Loucy (cell line): ENCODE measurements around the gene GGACT.

Source experiments
- EZH2phosphoT487 ChIP-seq: fragments of 200-600 bp; IDR thresholded peaks from 2 replicates; pipeline ENCODE4 v1.6.1; 2018; ENCODE audit warnings: antibody characterized with exemption, mild to moderate bottlenecking, moderate library complexity, borderline replicate concordance
- TF ChIP-seq, protein P1 (sequence below): fragments of 200-600 bp; sonication (generic); conservative IDR thresholded peaks from 2 replicates; pipeline ENCODE4 v1.5.1; 2014; ENCODE audit warnings: mild to moderate bottlenecking, antibody characterized with exemption, low read length

DNA sequence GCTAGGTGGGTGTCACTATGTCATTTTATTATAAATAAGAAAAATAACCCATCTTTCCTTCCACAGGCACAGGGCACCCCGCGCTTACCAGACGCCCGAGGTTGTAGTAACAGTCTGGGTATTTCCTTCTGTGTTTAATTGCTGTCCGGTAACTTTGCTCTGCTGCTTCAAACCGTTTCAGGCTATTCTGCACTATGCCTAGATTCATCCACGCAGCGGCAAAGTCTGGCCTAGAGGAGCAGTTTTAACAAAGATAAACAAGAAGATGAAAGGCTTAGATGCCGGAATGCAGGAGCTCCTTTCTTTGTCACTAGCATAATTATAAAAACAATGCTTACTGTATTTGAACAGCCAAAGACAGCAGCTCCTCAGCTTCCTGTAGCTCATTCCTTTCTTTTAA is 36.9 kb upstream of the GGACT start:
- TF ChIP-seq, protein P1, sequence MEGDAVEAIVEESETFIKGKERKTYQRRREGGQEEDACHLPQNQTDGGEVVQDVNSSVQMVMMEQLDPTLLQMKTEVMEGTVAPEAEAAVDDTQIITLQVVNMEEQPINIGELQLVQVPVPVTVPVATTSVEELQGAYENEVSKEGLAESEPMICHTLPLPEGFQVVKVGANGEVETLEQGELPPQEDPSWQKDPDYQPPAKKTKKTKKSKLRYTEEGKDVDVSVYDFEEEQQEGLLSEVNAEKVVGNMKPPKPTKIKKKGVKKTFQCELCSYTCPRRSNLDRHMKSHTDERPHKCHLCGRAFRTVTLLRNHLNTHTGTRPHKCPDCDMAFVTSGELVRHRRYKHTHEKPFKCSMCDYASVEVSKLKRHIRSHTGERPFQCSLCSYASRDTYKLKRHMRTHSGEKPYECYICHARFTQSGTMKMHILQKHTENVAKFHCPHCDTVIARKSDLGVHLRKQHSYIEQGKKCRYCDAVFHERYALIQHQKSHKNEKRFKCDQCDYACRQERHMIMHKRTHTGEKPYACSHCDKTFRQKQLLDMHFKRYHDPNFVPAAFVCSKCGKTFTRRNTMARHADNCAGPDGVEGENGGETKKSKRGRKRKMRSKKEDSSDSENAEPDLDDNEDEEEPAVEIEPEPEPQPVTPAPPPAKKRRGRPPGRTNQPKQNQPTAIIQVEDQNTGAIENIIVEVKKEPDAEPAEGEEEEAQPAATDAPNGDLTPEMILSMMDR, result no peak
- TF ChIP-seq EZH2phosphoT487, result no peak
